HG03108 (cell line): ENCODE results near the gene NPC1.

Source experiments
- ATAC-seq: cut with Tn5 transposase; IDR thresholded peaks from one replicate; pipeline ENCODE4 v1.9.1; 2021; ENCODE audit warnings: moderate library complexity; ENCODE audit not compliant: unreplicated experiment

The NPC1 gene

DNA sequence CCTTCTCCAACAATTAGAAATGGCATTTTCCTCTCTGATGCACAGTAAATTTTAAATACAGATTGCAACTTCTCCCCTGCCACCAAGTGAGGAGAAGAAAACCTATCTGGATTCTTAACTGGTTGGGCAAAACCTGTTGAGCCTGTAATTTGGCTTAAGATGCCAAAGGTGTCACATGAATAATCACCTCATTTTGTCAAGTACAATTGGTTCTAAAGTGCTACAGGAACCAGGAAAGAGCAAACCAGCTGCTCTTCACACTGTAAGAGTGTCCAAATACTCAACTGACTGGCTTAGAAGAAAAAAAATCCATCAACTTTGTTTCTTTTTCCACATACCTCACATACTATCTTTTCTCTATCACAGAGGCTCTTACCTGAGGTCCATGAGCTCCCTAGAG, 35.4 kb downstream of the NPC1 start:
- no peak for ATAC-seq

DNA sequence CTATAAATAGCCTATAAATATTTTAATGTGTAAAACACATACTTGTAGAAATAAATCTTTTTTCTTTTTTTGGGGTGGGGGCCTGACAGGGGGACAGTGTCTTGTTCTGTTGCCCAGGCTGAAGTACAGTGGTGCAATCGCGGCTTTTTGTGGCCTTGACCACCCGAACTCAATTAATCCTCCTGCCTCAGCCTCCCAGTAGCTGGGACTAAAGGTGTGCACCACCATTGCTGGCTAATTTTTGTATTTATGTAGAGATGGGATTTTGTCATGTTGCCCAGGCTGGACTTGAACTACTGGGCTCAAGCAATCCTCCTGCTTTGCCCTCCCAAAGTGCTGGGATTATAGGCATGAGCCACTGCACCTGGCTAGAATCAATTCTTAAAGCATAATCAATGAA, 37.6 kb downstream of the NPC1 start:
- ATAC-seq, result no peak

DNA sequence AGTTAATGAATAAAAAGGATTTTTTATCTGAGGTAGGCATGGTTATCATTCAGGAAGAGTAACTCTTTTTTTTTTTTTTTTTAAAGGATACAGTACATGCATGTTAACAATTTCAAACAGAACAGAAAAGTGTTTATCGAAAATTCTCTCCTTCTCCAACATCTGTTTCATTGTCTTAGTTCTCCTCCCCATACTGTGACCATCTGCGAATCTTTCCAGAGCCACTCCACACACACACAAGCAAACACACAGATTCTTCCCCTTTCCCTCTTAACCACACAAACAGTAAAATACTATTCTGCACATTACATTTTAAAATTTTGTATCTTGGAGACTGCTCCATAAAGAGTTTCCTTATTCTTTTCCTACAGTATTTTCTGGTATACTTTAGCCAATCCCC, 38.0 kb downstream of the NPC1 start:
- ATAC-seq, result no peak

DNA sequence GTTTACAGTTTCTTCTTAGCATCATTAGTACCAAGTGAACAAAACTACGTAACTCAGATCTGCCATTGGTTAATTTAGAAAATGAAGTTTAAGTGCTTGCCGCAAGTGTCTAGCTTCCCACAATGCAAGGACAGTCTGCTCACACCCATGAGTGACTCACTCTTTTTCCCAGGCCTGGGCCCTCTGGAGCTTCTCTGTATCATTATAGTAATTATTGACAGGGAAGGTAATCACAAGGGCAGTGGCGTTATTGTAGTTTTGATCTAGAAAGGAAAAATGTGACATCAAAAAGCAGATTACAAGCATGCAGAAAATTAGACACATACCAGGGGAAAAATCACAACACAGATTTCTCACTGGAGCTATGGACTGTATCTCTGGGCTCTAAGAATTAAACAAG, 38.5 kb downstream of the NPC1 start:
- no peak for ATAC-seq

DNA sequence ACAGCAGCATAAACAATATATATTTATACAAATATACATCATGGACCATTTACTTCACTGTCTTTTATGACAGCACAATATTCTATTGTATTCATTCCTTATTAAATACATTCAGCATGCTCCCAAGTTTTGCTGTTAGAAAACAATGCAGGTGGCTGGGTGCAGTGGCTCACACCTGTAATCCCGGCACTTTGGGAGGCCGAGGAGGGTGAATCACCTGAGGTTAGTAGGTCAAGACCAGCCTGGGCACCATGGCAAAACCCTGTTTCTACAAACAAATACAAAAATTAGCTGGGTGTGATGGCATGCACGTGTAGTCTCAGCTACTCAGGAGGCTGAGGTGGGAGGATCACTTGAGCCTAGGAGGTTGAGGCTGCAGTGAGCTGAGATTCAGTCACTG, 39.0 kb downstream of the NPC1 start:
- no peak for ATAC-seq

DNA sequence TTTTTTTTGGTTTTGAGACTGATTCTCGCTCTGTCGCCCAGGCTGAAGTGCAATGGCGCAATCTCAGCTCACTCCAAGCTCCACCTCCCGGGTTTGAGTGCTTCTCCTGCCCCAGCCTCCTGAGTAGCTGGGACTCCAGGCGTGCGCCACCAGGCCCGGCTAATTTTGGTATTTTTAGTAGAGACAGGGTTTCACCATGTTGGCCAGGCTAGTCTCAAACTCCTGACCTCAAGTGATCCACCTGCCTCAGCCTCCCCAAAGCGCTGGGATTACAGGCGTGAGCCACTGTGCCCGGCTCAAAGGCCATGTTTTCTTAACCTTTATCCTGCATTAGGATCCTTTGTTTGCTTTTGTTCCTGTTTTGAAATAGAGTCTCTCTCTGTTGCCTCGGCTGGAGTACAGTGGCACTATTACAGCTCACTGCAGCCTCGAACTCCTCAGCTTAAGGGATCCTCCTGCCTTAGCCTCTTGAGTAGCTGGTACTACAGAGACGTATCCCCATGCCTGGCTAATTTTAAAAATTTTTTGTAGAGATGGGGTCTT, 41.0 kb downstream of the NPC1 start:
- ATAC-seq, result no peak

DNA sequence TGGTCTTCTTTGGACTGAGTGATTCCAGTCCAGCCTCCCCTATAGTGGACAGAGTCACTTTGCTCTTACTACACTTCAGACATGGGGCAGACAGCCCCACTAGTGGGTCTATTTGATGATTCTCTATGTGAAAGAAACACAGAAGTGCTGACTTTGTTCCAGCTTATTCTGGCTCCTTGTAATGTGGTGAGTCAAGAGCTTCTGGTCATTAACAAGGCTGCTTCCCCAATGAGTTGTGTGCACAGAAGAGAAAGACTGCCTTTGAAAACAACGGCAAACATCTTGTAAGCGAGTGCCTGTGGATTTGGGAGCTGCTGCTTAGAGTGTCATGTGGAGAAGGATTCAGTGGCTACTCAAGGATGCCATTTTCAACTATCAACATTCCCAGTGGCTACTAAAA, 43.8 kb downstream of the NPC1 start:
- ATAC-seq, result no peak

DNA sequence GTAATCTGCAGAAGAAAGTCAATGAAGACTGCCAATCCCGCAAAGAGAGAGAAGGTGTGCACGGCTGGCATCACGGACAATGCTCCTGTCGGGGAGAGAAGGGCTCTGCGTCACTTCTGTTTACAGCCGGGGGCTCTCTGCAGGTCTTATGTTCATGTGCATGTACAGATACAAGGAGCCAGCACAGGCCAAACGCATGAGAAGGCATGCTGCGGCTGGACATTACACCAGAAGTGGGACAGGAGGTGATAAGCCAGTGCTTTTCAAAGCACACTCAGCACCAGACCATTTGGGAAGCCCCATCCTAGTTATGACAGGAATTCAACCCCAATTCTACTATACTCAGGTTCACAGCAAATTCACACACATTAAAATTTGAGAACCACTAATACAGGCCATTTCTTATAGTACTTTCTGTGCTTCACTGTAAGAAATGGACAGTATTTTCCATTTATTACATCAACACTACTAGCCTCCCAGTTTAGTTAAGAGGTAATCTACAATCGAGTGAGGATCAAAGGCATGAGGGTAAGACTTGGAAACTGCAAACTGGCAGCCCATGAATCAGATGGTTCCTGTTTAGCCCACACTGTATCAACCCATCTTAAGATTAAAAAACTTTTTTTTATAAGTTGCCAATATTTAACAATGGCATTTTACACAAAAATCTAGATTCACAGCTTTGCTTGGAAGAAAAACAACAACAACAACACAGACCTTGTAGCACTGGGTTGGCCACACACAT, 44.8 kb downstream of the NPC1 start:
- no peak for ATAC-seq

DNA sequence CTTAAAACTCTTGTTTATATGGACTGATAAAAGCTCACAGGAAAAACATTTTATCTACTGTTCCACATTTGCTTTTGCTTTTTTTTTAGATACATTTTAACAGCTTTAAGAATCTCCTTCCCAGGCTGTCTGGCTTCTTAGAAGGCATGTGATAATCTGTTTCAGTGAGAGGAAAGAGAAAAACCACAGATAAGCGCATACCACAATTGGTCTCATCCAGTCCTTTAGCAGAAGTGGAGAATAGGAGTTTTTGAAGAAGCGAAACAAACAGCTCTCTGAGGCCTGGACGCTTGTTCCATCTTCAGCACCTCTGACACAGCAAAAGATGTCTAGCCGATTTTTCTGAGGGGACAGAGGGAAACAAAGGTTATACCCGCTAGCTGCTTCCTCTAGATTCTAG, 45.4 kb downstream of the NPC1 start:
- peak; percentile 57 for ATAC-seq

DNA sequence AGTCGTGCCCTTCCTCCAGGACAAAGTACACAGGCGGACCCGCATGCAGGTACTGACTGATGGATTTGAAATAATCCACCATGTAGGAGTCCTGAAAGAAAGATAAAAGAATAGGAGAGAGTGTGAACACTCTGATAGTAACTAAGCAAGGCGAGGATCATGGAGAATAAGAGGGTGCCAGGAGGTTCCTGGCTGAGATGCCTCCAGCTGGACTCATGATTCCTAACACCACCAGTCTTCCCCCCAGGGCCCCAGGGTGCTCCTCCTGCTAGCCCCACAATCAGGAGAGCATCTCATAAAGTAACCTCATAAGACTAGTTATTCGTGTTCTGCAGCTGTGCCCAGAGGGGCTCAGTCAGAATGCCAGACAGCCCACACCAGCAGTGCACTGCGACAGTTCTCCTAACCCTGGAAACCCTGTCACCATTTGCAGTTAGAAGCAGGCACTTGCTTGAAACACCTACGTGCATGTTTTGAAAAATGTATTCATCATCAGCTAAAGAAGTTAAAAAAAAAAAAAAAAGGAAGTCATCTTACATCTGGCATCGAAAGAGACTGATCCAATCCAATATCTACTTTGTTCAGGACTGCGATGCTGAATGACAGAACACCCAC, 46.3 kb downstream of the NPC1 start:
- ATAC-seq, result no peak

DNA sequence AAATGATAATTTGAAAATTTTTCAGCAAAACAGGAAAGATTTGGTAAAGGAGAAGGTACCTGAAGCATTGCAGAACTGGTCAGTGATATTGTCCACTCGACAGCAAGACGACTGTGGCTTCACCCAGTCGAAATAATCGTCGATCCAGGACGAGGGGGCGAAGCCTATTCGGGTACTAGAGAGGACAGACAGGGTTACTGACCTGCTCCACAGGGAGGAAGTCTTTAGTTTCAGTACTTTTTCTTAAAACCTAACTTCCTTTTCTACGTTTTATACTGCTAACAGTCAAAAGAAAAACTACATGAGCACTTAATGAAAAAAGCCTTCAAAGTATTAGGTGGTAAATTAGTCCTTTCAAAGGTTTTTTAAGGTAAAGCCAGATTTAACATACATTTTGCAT, 47.0 kb downstream of the NPC1 start:
- ATAC-seq, result no peak

DNA sequence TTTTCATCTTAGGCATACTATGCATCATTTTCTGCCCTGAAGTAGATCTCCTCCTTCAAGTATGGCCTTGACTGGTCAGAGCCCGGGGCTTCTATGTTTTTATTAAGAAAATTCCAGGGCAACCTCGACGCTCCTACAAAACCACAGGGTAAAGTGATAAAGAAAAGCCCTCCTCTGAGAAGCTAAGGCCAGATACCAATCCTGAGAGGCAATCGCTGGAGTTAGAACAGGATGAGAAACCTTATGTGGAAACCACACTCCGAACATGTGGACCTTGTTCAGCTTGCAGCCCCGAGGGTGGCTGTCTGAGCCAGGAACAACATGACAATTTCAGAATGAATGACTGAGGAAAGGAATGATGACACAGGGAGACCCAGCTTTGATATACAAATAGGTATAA, 47.4 kb downstream of the NPC1 start:
- ATAC-seq, result no peak

DNA sequence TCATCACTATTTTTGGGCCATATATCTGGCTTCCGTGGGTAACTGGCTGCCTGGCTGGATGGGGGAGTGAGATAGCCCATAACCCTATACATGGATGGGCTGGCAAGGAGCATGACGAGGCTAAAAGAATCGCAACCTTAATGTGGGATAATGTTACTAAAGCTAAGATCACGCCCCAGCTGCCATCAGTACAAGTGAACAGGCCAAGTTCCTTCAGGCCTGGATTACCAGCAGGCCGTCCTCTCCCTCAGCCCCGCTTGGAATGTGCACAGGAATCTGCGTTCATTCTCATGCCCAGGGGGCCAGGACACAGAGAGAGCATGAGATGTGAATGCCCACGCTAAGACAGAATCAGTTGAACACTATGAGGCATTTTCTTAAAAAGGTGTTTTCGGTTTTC, 48.3 kb downstream of the NPC1 start:
- ATAC-seq, result no peak

DNA sequence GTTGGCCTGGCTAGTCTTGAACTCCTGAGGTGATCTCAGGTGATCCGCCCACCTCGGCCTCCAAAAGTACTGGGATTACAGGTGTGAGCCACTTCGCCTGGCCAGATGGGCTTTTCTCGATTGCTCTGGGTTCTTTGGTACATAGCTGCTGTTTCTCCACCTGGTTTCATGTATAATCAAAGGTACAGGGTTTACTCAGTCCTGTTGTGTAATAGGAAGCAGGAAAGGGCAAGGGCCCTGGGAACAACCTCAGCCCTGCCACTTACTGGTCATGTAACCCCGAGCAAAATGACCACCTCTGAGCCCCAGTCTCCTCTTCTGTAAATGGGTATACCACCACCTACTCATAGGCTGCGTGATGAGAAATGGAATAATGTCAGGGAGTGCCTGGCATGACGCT, 49.0 kb downstream of the NPC1 start:
- no peak for ATAC-seq

DNA sequence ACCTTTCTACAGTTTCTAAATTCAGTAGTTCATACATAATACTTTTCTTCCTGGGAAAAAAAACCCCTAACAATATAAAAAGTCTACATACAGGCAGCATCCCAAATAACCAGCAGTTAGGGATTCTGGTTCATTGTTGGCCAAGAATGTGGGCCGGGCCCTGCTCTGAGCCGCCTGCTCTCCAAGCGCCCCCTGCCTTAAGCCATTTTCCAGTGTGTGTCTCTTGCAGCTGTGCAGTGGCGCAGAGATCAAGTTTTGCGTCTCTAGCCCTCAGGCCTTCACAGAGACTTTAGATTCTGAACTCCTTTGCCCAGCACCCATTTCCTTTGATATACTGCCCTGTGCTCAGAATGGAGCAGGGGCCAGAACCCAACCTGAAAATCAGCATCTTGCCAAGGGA, 50.1 kb downstream of the NPC1 start:
- no peak for ATAC-seq

DNA sequence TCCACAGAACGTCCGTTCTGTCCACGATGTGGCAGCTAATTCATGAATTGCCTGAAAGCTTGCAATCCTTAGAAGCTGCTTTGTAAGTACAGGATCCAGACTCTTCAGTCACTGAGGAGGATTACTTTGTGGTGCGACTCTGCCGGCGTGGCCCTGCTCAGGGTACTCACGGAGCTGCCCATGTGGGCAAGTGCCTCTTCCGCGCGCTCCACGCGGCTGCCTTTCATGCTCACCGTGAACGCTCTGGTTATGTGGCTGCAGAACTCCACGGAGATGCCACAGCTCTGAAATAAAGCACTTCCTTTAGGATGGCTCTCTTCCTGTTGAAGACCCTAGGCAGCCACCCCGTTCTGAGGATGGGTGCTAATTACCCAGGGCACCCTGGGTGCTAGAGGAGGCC, 52.0 kb downstream of the NPC1 start:
- no peak for ATAC-seq

DNA sequence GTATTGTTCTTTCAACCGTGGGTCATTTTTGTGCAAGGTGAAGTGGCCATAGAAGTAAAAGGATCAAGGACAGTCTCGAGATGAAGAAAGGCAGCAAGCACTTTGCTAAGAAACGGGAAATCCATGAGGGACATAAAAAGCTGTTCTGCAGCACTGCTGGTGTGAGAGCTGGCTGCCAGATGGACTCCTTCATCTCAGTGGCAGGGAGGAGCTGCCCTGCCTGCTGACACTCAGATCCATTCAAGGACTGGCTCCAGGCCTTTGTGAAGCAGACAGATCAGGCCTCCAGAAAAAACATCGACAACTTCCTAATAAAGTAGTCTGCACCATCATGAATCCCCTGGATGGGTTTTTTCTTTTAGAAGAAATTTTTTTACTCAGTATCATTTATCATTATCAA, 53.5 kb downstream of the NPC1 start:
- ATAC-seq, result no peak

DNA sequence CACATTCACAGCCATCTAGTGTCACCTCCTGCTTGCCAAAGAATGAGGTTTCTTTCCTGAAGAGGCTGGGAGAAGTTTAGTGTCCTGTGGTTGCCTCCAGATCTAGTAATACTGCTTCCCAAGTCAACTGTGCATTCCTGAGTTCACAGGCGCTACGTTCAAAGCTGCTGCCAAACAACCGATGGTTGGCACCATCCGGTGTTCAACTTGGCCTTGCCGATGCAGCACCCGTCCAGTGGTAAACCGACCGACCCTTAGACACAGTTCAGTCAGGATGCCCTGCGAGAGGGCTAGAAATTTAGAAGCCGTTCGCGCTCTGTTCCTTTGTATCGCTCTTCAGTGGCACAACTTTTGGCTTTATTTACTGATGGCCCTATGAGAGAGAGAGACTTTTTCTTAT, 54.4 kb downstream of the NPC1 start:
- ATAC-seq, result no peak

DNA sequence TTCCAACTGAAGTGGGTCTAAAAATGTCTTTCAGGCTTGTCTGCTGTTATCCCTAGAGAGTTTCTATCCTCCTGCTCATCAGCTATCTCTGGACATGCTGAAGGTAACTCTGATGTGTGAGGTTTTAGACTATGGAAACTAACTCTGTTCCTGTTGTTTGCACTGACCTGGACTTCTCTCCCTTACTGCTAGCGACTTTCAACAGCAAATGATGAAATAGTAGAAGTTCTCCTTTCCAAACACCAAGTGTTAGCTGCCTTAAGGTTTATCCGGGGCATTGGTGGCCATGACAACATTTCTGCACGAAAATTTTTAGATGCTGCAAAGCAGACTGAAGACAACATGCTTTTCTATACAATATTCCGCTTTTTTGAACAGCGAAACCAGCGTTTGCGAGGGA, 56.1 kb downstream of the NPC1 start:
- no peak for ATAC-seq

DNA sequence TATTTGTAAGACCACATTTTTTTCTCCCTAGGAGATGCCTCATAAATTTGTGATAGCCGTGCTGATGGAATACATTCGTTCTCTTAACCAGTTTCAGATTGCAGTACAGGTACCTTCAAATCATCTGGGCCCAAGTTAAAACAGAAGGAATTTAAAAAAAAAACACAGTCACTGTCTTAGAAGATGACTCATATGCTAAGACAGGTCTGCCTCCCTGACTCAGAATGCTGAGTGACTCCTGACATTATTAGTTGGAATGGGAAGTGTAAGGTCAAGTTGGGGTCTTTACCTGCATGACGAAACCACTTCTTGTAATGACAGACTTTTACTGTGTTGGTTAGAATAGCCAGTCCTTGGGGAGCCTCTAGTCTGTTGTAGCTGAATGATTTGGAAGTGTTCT, 56.7 kb downstream of the NPC1 start:
- no peak for ATAC-seq

DNA sequence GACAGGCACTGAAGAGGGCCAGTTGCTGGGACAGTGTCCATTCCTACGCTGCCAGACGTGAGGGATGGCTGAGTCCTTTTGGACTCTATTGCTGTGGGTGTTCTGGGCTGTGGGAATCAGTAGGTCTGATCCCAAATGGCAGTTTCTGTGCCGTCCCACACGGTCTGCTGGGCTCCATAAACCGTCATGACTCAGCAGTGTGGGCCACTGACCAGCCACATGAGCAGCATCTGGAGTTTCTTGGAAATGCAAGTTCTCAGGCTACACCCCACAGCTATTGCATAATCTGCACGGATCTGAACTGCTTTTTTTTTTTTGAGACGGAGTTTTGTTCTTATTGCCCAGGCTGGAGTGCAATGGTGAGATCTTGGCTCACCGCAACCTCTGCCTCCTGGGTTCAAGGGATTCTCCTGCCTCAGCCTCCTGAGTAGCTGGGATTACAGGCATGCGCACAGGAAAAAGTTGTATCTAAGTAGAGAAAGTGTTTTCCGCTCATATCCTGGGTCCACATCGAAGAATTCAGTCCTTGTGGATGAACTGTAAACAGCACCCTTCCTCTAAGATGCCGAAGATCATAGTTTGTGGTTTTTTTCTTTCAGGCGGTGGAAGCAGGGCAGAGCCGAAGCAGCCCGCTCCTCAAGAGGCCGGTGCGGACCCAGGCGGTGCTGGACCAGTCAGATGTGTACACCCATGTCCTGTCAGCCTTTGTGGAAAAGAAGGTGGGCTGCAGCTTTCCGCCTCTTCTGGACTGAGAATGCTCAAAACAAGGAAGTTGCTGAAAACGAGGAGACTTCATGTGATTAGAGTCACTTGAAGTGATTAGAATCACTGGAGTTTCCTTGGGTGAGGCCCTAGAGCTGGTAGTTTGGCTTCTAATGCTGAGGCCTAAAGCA, 57.5 kb downstream of the NPC1 start:
- no peak for ATAC-seq
